PC-3 (cell line): ENCODE measurements around the gene LILRB3.

Experiments
- CTCF ChIP-seq: fragments of 300-600 bp; sonication (generic); conservative IDR thresholded peaks from 2 replicates; pipeline ENCODE4 v1.5.1; 2017; ENCODE audit warnings: antibody characterized with exemption, low read depth, mild to moderate bottlenecking, low read length
- EZH2 ChIP-seq: fragments of 300-600 bp; sonication (generic); IDR thresholded peaks from one replicate; pipeline ENCODE4 v1.6.1; 2017; ENCODE audit warnings: antibody characterized with exemption, mild to moderate bottlenecking, low read length; ENCODE audit not compliant: unreplicated experiment
- EZH2phosphoT487 ChIP-seq: fragments of 300-600 bp; sonication (generic); IDR thresholded peaks from 2 replicates; pipeline ENCODE4 v1.6.1; 2018; ENCODE audit warnings: mild to moderate bottlenecking, antibody characterized with exemption, low read length, borderline replicate concordance

- TF ChIP-seq CTCF (no peak), EZH2 (no peak), EZH2phosphoT487 (no peak)
Observed at GRCh38 chr19:54211235-54211634, 11.6 kb downstream of the LILRB3 start.
